AG09319 (cell line): Measurements from ENCODE around the gene PHF20.

Experiments
- DNase-seq: peaks from one replicate; pipeline ENCODE4 v3.0.0-alpha.2; 2010; ENCODE audit warnings: low read depth; ENCODE audit errors: extremely low read depth
- CTCF ChIP-seq: IDR thresholded peaks from 2 replicates; pipeline ENCODE4 v1.5.1; 2011; ENCODE audit warnings: low read depth, mild to moderate bottlenecking, inconsistent platforms, low read length, moderate library complexity

Gene PHF20

GRCh38 chr20:35734777-35735649 lies 36.8 kb upstream of the PHF20 start:
- no peak for DNase-seq
- TF ChIP-seq CTCF, result no peak

- no peak for TF ChIP-seq CTCF
- DNase-seq, result no peak
Measured at GRCh38 chr20:35735826-35736470, 35.9 kb upstream of the PHF20 start.

GRCh38 chr20:35737865-35738333 lies 33.9 kb upstream of the PHF20 start:
- DNase-seq, result no peak
- no peak for TF ChIP-seq CTCF

GRCh38 chr20:35738410-35739179 lies 33.2 kb upstream of the PHF20 start:
- DNase-seq, result no peak
- TF ChIP-seq CTCF, result no peak

GRCh38 chr20:35739294-35740163 lies 32.3 kb upstream of the PHF20 start:
- DNase-seq, result no peak
- TF ChIP-seq CTCF, result peak; percentile 23

GRCh38 chr20:35741892-35742740 lies 29.7 kb upstream of the PHF20 start, which contains the start of gene RBM39:
Gene RBM39, minus strand, starts transcription at chr20:35742260. Its CDS starts 1,386 bp downstream, at chr20:35740874.
- TF ChIP-seq CTCF, result peak; percentile 41
- DNase-seq, result peak; percentile 100
